CD4-positive, alpha-beta T cell treated with Interleukin-12 subunit alpha and Interleukin-12 subunit beta, for 1 hour (primary cell): ENCODE data around the gene CMTR1.
"Not testable (repeated sequence)": the region's sequence is repeated elsewhere in the genome, so short reads cannot be mapped to it uniquely, and the experiment has no call there.

ENCODE experiments used
- DNase-seq: peaks from one replicate; pipeline ENCODE4 v3.0.0-alpha.2; 2020

Gene CMTR1

GRCh38 chr6:37495244-37495934, 62.4 kb downstream of the CMTR1 start:
- DNase-seq, result no peak

- DNase-seq, result no peak
These were observed 64.2 kb downstream of the CMTR1 start for GRCh38 chr6:37496951-37497885.

GRCh38 chr6:37499433-37500293, 66.6 kb downstream of the CMTR1 start, which contains the start of gene CCDC167:
Gene CCDC167, minus strand, starts transcription at chr6:37499893. Its CDS starts 30 bp downstream, at chr6:37499863.
- DNase-seq, result peak; percentile 97

DNA sequence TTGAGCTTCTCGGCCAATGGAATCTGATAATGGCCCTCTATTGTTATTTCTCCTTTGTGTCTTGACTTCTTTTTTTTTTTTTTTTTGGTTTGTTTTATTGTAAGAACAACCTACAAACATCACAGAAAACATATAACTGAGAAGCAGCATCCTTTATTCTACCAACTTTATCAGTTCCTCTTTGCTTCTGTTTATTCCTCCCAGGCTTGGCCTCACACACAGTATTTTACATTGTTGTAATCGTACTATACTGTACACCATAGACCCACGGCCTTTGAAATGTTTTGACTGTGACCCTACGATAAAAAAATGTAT, 67.2 kb downstream of the CMTR1 start:
- no peak for DNase-seq

- not testable (repeated sequence) for DNase-seq
These were observed 67.9 kb downstream of the CMTR1 start for GRCh38 chr6:37500904-37501303.

DNA sequence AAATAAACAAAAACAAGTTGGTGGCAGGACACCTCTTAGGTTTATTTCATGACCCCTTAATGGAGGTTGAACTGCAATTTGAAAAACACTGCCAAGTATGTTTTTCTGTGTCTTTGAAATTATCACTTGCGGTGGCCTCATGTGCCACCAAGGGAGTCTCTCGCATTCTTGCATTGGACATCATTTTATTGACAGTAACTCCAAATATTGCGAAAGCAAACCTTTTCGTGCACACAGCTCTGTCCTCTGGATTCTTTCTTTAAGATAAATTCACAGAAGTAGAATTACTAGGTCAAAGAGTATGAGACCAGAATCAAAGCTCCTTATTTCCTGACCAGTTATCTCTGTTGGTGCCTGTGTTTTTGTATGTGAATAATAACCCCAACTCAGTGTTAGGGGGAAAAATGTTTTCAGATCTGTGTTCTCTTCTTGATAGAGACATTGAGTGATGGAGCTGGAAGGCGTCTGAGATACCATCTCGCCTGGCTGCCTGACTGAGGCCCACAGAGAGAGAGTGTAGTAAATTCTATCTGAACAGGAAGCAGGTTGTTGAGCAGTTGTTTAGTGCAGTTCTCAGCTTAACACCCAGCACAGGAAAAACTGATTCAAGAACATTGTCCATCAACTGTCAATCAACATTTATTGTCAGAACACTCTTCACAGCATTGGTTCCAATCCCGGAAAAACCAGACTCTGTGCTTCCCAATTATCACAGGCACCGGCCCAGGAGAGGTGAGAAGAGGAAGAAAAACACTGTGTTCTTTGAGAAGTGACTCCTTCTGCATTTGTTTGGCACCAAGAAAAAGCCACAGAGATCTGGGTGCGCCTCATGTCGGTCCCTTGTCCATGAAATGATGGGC, 68.8 kb downstream of the CMTR1 start:
- DNase-seq, result peak; percentile 72

GRCh38 chr6:37502703-37503291, 69.8 kb downstream of the CMTR1 start:
- DNase-seq, result peak; percentile 89

GRCh38 chr6:37503309-37503965, 70.4 kb downstream of the CMTR1 start:
- DNase-seq, result peak; percentile 28

DNA sequence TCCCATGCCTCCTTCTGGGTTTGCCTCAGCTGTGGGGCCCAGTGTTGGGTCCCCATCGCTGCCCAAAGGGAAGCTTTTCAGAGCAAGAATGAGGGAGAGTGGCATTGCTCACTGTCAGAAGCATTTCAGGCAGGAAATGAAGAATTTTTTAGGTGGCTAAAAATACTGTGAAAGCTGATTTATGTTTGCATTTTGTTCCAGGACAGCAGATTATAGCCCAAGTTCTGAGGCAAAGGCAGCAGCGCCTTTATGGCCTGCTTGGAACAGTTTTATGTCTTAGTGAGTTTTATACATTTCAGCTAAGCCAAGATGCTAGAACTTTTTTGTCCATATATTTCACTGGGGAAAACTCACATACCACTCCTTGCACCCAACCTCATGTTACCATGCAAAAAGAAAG, 71.0 kb downstream of the CMTR1 start:
- DNase-seq, result no peak

DNA sequence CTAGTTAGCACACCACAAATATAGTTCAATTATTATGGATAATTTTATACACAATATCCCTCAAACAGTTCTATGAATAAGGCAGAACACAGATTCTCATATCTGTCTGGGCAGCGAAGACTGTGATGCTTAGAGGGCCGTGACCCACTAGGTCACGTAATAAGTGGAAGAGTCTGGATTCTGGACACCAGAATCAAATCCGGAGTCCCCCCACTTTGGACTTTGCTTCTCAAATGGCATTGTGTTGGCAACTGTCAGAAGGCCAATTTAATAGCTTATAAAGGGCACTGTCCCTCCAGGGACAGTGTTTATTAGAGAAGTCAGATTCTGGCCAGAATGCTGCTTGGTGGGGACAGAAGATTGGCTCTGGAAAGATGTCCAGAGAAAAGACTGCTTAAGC, 73.5 kb downstream of the CMTR1 start:
- no peak for DNase-seq

- DNase-seq, result no peak
These were observed 74.1 kb downstream of the CMTR1 start for GRCh38 chr6:37507077-37507476.

- DNase-seq, result peak; percentile 68
These were observed 74.8 kb downstream of the CMTR1 start for GRCh38 chr6:37507690-37508421.

DNA sequence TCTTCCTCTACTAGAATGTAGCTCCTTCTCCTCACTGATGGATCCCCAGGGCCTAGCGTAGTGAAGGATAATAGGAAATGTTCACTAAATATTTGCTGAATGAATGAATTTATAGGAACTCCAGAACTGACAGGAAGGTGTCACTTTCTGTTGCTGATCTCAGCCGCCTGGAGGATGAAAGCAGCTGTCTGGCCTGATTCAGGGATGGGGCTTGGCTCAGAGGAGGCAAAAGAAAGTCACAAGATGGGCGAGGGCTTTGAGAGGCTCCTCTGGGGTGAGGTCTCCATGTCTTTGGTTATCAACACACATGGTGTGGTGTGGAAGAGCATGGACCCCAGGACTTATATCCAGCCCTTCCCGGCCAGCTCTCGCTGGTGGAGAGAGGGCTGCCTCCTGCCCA, 78.2 kb downstream of the CMTR1 start:
- DNase-seq, result no peak

GRCh38 chr6:37511910-37512399, 78.9 kb downstream of the CMTR1 start:
- DNase-seq, result no peak

DNA sequence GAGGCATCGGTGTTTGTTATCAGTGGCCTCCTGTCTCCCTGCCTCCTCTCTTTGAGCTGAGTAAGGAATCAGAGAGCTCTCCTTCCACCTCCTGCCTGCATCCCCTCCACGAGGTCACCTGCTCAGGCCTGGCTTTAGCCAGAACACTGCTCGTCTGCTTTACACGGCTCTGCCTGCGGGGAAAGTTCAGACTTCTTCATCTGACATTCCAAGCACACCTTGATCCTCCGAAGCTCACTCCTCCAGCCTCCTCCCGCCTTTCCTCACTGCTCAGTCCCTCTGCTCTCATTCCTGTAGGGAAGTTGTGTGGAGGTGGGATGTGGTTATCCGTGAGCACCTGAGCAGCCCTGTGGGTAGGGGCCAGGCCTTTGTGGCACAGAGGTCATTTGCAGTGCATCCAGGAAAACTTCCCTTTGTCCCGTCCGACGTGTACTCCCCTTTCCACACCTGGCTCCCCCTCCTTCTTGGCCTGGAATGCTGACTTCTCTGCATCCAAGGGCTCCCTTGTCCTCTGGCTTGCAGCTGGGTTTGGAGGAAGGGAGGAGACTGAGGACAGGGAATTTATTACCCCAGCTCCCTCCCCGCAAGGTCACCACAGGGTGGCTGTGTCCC, 79.5 kb downstream of the CMTR1 start:
- no peak for DNase-seq

- DNase-seq, result no peak
These were observed 80.1 kb downstream of the CMTR1 start for GRCh38 chr6:37513155-37513554.

GRCh38 chr6:37513576-37513975, 80.6 kb downstream of the CMTR1 start:
- DNase-seq, result no peak

DNA sequence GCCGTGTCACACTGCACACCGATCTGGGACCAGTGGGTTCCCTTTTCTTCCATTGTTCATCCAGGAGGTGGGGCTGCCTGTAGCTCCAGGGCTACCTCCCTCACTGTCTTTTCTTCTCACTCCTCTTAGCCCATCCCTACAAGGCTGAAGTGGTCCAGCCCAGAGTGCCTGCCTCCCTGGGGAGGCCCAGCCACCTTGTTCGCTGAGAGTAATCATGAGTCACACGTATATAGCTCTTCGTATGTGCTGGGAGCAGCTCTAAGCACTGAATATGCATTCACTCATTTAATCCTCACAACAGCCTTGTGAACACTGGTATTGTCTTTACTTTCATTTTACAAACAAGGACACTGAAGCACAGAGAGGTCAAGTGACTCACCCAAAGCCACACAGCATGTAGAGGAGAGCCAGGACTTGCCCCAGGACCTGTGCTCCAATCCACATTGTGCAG, 81.3 kb downstream of the CMTR1 start:
- DNase-seq, result peak; percentile 52

DNA sequence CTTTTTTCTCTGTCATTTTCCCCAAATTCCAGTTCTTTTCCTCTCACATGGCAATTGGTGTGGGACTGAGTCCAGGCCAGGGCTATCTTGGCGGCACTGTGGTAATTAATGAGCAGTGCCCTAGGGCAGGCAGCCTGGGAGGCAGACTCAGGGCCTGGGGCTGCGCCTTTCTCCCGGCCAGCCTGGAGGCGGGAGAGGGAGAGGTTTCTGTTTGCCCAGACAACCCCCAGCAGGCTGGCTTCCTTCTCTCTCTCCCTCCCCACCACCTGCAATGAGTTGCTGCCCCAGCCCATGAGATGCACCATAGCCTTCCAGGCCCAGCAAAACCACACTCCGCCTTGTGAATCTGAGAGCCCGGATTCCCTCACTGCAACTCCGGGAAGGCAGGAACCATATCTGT, 81.8 kb downstream of the CMTR1 start:
- DNase-seq, result peak; percentile 29

DNA sequence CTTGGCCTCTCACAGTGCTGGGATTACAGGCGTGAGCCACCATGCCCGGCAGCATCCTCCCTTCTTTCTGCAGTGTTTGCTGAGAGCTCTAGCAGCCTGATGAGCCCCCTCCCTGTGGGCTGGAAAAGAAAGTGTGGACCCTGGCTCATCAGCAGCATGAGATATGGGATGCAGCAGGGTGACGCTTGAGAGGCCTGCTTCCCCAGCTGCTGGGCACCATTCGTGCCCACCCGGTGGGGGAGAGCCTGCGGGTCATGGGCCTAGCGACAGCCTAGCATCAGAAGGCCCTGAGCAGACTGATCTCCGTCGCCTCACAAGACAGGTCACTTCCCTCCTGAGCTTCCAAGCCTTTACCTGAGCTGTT, 82.7 kb downstream of the CMTR1 start:
- no peak for DNase-seq
